ENCODE results near the gene SDR39U1. TPM values are rescaled to one million over a fixed set of nuclear protein-coding genes. Genes with fewer than 3 reads are reported as not detected.
A peak's percentile ranks its signal among the peaks of the same experiment; 100 is the strongest.
"Not testable (repeated sequence)": the region's sequence is repeated elsewhere in the genome, so short reads cannot be mapped to it uniquely, and the experiment has no call there.

SDR39U1 gene
- total RNA-seq, 4 donors from 2014 or later, result 16.1 to 36.0 (median 20.4) TPM

- H3K27me3 ChIP-seq, result no peaks in the 10 kb centered on the region
- intact Hi-C loops (cut with DNase I), result no loop called here
- no peak overlapping the region for H3K4me3 ChIP-seq
- peaks cover 0 to 10% (median 0%) of the 10 kb centered on the region in 3 donors for H3K36me3 ChIP-seq
- no peak for TF ChIP-seq CTCF (IDR thresholded peaks at IDR 0.05)
- TF ChIP-seq POLR2A (IDR thresholded peaks at IDR 0.05), result no peak
- H3K4me1 ChIP-seq, result no peaks in the 10 kb centered on the region
- no peak overlapping the region for H3K27ac ChIP-seq
- H3K9me3 ChIP-seq, result peaks cover 0 to 3% (median 0%) of the 10 kb centered on the region in 3 donors
- no peak for DNase-seq
Observed at GRCh38 chr14:24456980-24457379, 14.4 kb upstream of the SDR39U1 start.

GRCh38 chr14:24450828-24451227 lies 8.3 kb upstream of the SDR39U1 start:
- H3K27me3 ChIP-seq; H3K36me3 ChIP-seq; H3K9me3 ChIP-seq; H3K27ac ChIP-seq; DNase-seq; H3K4me3 ChIP-seq; H3K4me1 ChIP-seq; intact Hi-C loops (cut with DNase I): not testable (repeated sequence)
- WGBS, 2 donors, result 90 to 92% methylated on average over 2 of the region's 2 CpGs

DNA sequence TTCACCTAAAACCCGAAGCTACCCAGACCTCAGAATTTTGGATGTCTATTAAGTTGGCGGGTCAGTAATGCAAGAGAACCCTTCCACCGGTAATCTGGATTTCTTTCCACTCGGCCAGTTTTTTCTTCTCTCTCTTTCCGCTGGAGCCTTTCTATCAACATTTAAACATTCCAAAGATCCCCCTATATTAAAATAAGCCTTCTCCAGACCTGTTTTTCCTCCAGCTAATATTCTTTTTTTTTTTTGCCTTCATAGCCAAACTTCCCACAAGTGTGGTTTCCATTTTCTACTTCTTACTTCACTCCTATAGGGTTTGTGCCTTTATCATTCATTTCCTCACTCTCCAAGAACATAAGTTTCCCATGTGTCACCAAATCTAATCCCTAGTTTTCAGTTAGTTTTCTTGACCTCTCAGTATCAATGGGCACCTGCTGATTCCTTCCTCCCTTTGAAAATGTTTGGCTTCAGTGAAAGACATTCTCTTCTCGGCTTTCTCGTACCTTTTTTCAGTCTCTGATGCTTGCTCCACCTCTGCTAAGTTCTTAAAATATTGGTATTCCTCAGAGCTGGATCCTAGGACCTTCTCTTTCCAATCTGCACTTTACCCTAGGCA lies 583 bp upstream of the SDR39U1 start:
- no peaks in the 10 kb centered on the region for H3K27me3 ChIP-seq
- peak overlapping the region; percentile 59 to 85 (median 73) for H3K4me3 ChIP-seq
- peaks cover 9 to 34% (median 17%) of the 10 kb centered on the region in 3 donors for H3K36me3 ChIP-seq
- peaks cover 16 to 41% (median 16%) of the 10 kb centered on the region in 3 donors for H3K4me1 ChIP-seq
- intact Hi-C loops (cut with DNase I), result no loop called here
- no peak for DNase-seq
- no peaks in the 10 kb centered on the region for H3K9me3 ChIP-seq
- H3K27ac ChIP-seq, result peak overlapping the region; percentile 97 to 99 (median 99)
- TF ChIP-seq POLR2A (IDR thresholded peaks at IDR 0.05), result no peak
- TF ChIP-seq CTCF (IDR thresholded peaks at IDR 0.05), result no peak
- 4 to 5% methylated on average over 6 of the region's 7 CpGs for WGBS, 2 donors

DNA sequence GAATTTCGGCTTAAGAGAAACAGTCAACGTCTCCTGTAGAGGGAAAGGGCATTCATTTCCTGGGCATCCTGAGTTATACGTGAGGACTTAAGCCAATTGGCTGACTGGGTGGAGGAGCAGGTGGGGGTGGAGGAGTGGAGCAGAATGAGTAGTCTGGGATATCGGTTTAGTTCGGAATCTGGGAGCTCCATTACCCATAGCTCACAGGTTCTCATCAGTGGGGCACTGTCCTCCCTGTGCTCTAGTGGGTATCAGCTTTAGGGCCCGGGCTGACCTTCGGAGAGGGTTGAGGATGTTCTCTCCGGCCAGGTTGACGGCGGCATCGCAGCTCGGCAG lies 704 bp downstream of the SDR39U1 start:
- TF ChIP-seq POLR2A (IDR thresholded peaks at IDR 0.05), result no peak
- no peak for TF ChIP-seq CTCF (IDR thresholded peaks at IDR 0.05)
- H3K9me3 ChIP-seq, result no peaks in the 10 kb centered on the region
- H3K4me3 ChIP-seq, result peak overlapping the region; percentile 59 to 85 (median 73)
- H3K27me3 ChIP-seq, result no peaks in the 10 kb centered on the region
- H3K36me3 ChIP-seq, result peaks cover 20 to 47% (median 26%) of the 10 kb centered on the region in 3 donors
- intact Hi-C loops (cut with DNase I), result no loop called here
- H3K27ac ChIP-seq, result peak overlapping the region; percentile 97 to 99 (median 99)
- no peak for DNase-seq
- WGBS, 2 donors, result 0% methylated on average over 5 to 6 of the region's 12 CpGs
- peaks cover 22 to 54% (median 27%) of the 10 kb centered on the region in 3 donors for H3K4me1 ChIP-seq

- 7 to 44% methylated on average over 3 to 5 of the region's 5 CpGs for WGBS, 2 donors
- Histone ChIP-seq H3K36me3 (peaks cover 21 to 51% (median 26%) of the 10 kb centered on the region in 3 donors), H3K4me3 (peak overlapping the region; percentile 59 to 85 (median 73)), H3K27ac (peak overlapping the region; percentile 97 to 99 (median 99)), H3K9me3 (no peaks in the 10 kb centered on the region), H3K4me1 (peaks cover 25 to 58% (median 31%) of the 10 kb centered on the region in 3 donors), H3K27me3 (no peaks in the 10 kb centered on the region)
- no peak for DNase-seq
- TF ChIP-seq CTCF (IDR thresholded peaks at IDR 0.05) (no peak), POLR2A (IDR thresholded peaks at IDR 0.05) (no peak)
- intact Hi-C loops (cut with DNase I), result no loop called here
Observed at GRCh38 chr14:24441485-24441884, 1.1 kb downstream of the SDR39U1 start.

Data from esophagus squamous epithelium (tissue), 5 donors.